CD4-positive, alpha-beta memory T cell (primary cell): ENCODE results near the gene AACS. TPM values are rescaled to one million over a fixed set of nuclear protein-coding genes. Genes with fewer than 3 reads are reported as not detected.
A peak's percentile ranks its signal among the peaks of the same experiment; 100 is the strongest.

Source experiments
- CTCF ChIA-PET: fragments of 350-600 bp; sonication (Branson Sonifier 250); formaldehyde crosslinking; loops from one replicate; lab custom pipeline; 2021; ENCODE audit warnings: inconsistent platforms; ENCODE audit not compliant: partially characterized antibody; lab: Charles Lee
- POLR2A ChIA-PET: fragments of 350-600 bp; sonication (Branson Sonifier 250); formaldehyde crosslinking; loops from one replicate; lab custom pipeline; 2021; ENCODE audit not compliant: partially characterized antibody; lab: Charles Lee
- DNase-seq, 5 donors: peaks; one replicate each; pipeline versions ENCODE4 v3.0.0 to v3.0.0-alpha.2; 2020 to 2022; ENCODE audit warnings: mixed read lengths in 1 of 5
- H3K27ac ChIP-seq: one replicate; pipeline ENCODE4 v1.7.0; 2013; ENCODE audit warnings: low read depth, low read length
- H3K27me3 ChIP-seq: 2 replicates; pipeline ENCODE4 v1.7.0; 2013; ENCODE audit warnings: mild to moderate bottlenecking, low read length, moderate library complexity; ENCODE audit not compliant: insufficient read depth
- H3K36me3 ChIP-seq: 2 replicates; pipeline ENCODE4 v1.7.0; 2013; ENCODE audit warnings: mild to moderate bottlenecking, low read length, moderate library complexity; ENCODE audit not compliant: insufficient read depth
- H3K4me1 ChIP-seq: 2 replicates; pipeline ENCODE4 v1.7.0; 2013; ENCODE audit warnings: mild to moderate bottlenecking, low read length, moderate library complexity; ENCODE audit not compliant: insufficient read depth
- H3K4me3 ChIP-seq, 2 donors: one replicate each; pipeline ENCODE4 v1.7.0; 2013; ENCODE audit warnings: low read length in 2 of 2, mild to moderate bottlenecking in 1 of 2
- H3K9me3 ChIP-seq, 2 donors: one replicate each; pipeline ENCODE4 v1.7.0; 2013; ENCODE audit warnings: low read length in 2 of 2, control low read depth in 1 of 2; ENCODE audit not compliant: control insufficient read depth in 1 of 2
- H3K27ac Mint-ChIP-seq, 7 donors: one replicate each; pipeline ENCODE4 v1.8.0; 2020 to 2021; ENCODE audit warnings: mixed read lengths in 7 of 7, mild to moderate bottlenecking in 6 of 7, inconsistent platforms in 3 of 7, moderate library complexity in 3 of 7
- H3K27me3 Mint-ChIP-seq, 2 donors: one replicate each; pipeline ENCODE4 v1.8.0; 2020 to 2021; ENCODE audit warnings: mixed read lengths in 2 of 2
- H3K36me3 Mint-ChIP-seq, 2 donors: one replicate each; pipeline ENCODE4 v1.8.0; 2020 to 2021; ENCODE audit warnings: mixed read lengths in 2 of 2, inconsistent platforms in 1 of 2, mild to moderate bottlenecking in 1 of 2
- H3K4me1 Mint-ChIP-seq, 4 donors: one replicate each; pipeline ENCODE4 v1.8.0; 2020 to 2021; ENCODE audit warnings: mixed read lengths in 4 of 4, mild to moderate bottlenecking in 1 of 4
- H3K4me3 Mint-ChIP-seq, 8 donors: one replicate each; pipeline ENCODE4 v1.8.0; 2020 to 2021; ENCODE audit warnings: mixed read lengths in 8 of 8, mild to moderate bottlenecking in 7 of 8, moderate library complexity in 6 of 8, inconsistent platforms in 3 of 8
- H3K9me3 Mint-ChIP-seq, 8 donors: one replicate each; pipeline ENCODE4 v1.8.0; 2020 to 2021; ENCODE audit warnings: mixed read lengths in 8 of 8, mild to moderate bottlenecking in 5 of 8, inconsistent platforms in 3 of 8, moderate library complexity in 1 of 8
- intact Hi-C: fragments of 100-400 bp; cut with micrococcal nuclease; formaldehyde crosslinking; loops from one replicate; pipeline ENCODE4 v1.15.1; 2023
- polyA plus RNA-seq, 2 donors: library from polyadenylated mRNA; unstranded; fragments of 300-500 nt; fragmentation: Illumina TruSeq; gene quantifications; one replicate each; pipeline ENCODE4 v1.2.3, GENCODE V29; 2021
- total RNA-seq, 2 experiments: library from RNA; stranded (reverse); gene quantifications; one replicate each; pipeline ENCODE4 v1.2.3, GENCODE V29; 2021

AACS gene
- total and polyA plus RNA-seq, 4 experiments from 2014 or later, result 9.7 to 12.5 (median 12.0) TPM

DNA sequence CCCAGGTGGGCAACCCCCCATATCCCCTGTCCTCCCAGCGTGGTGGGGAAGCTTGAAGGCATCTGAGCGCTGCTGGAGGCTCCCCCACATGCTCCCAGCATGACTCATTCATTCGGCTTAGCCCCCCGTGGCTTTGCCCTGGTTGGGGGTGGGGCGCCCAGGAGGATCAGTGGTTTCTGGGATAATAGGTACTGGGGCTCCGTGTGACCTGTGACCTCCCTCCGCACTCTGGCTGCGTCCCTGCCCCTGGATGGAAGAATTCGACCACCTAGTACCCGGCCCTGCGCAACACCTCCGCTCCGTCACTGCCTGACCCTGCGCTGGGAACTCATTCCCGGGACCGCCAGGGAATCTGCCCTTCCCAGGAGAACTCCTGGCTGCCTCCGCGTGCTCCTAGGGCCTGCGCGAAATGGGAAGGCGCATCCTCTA lies 120.1 kb downstream of the AACS start:
- Mint-ChIP-seq H3K4me1 (peaks cover 3 to 19% (median 9%) of the 10 kb centered on the region in 4 donors), H3K27me3 (peaks cover 49 to 56% of the 10 kb centered on the region in 2 donors), H3K4me3 (no peak overlapping the region), H3K36me3 (no peaks in the 10 kb centered on the region), H3K9me3 (no peaks in the 10 kb centered on the region), H3K27ac (no peak overlapping the region)
- POLR2A ChIA-PET, result no interaction called here
- Histone ChIP-seq H3K4me3 (no peak overlapping the region), H3K27ac (no peak overlapping the region), H3K4me1 (peaks cover 11% of the 10 kb centered on the region), H3K36me3 (no peaks in the 10 kb centered on the region), H3K9me3 (no peaks in the 10 kb centered on the region), H3K27me3 (peaks cover 42% of the 10 kb centered on the region)
- intact Hi-C loops, result no loop called here
- CTCF ChIA-PET, result interaction anchor here (0.8 to 1.3 kb wide), 2 partner anchors 21 to 1691 kb away, joined by 3 read pairs; no protein-coding TSS in a partner anchor
- DNase-seq, result no peak

DNA sequence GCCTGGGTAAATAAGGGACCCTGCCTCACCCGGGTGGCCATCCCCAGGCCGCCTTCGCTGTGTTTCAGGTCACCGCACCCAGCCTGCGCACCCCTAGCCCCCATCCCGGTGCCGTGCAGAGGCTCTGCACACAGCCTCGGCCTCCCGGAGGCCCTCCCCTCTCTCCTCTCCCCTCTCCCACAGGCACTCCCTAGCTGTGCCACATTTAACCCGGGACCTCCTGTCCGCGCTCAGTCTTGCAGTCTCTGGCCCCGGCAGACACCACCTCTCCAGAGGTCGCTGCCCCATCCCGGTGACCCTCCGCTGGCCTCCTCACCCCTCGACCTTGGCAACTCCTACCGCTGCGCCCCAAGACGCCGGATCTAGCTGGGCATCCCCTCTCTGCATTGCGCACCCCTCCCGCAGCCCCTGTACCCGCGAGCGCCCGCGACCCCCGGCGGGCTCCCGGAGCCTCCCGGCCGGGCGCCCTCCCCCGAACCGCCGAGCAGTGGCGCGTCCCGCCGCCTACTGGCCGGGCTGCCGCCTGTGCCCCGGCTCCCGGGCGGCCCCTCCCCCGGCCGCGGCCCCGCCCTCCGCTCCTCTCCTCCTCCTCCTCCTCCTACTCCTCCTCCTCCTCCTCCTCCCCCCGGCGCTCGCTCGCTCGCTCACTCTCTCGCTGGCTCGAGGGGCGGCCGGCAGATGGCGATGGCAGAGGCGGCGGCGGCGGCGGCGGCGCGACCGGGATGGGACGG lies 120.7 kb downstream of the AACS start, which contains the start of gene TMEM132B:
TMEM132B (plus strand) TSS at position 647 of the 731 bp plus-strand sequence.
- no peaks in the 10 kb centered on the region for H3K36me3 ChIP-seq
- no peak within 1 kb of the TSS for H3K27ac ChIP-seq
- Mint-ChIP-seq H3K4me3 (peak within 1 kb of the TSS in 5 of 8 donors; percentile 32 to 77 (median 52)), H3K4me1 (peaks cover 3 to 19% (median 9%) of the 10 kb centered on the region in 4 donors), H3K36me3 (no peaks in the 10 kb centered on the region), H3K27ac (no peak within 1 kb of the TSS), H3K27me3 (peaks cover 48 to 52% of the 10 kb centered on the region in 2 donors), H3K9me3 (no peaks in the 10 kb centered on the region)
- H3K4me1 ChIP-seq, result peaks cover 11% of the 10 kb centered on the region
- intact Hi-C loops, result no loop called here
- no peak within 1 kb of the TSS for H3K4me3 ChIP-seq
- H3K9me3 ChIP-seq, result no peaks in the 10 kb centered on the region
- DNase-seq, result no peak
- POLR2A ChIA-PET, result no interaction called here
- CTCF ChIA-PET, result interaction anchor here (1.3 kb wide), 1 partner anchor 20 kb away, joined by 3 read pairs; no protein-coding TSS in a partner anchor
- H3K27me3 ChIP-seq, result peaks cover 42% of the 10 kb centered on the region

DNA sequence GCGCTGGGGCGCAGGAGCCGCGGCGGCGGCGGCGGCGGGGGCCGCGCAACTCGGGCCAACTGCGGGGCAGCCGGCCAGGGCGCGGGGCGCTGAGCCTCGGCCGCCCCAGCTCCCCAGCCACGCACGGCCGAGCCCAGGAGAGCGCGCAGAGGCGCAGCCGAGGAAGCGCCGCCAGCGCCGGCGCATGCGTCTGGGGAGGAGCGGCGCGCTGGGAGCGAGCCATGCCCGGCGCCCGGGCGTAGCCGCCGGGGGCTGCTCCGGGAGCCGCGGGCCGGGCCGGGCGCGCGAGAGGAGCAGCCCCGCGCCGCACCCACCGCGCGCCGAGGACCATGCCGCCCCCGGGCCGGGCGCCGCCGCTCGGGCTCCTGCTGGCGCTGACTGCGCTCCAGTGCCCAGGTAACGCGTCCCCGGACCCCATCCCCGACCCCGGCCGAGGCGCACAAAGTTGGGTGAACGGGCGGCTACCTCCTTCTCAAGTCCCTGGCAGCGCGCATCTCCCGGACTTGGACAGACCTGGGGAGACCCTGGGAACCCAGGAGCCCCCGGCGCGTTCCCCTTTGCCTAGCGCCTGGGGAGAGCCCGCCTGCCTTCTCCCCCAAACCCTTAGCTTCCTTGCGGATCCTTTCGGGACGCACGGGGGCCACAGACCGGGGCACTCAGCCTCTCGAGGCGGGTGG lies 121.4 kb downstream of the AACS start:
- Mint-ChIP-seq H3K4me1 (peaks cover 3 to 19% (median 9%) of the 10 kb centered on the region in 4 donors), H3K27me3 (peaks cover 44 to 53% of the 10 kb centered on the region in 2 donors), H3K27ac (no peak overlapping the region), H3K4me3 (no peak overlapping the region), H3K36me3 (no peaks in the 10 kb centered on the region), H3K9me3 (no peaks in the 10 kb centered on the region)
- ChIA-PET POLR2A (no interaction called here), CTCF (no interaction called here)
- Histone ChIP-seq H3K36me3 (no peaks in the 10 kb centered on the region), H3K4me1 (peaks cover 11% of the 10 kb centered on the region), H3K27ac (no peak overlapping the region), H3K9me3 (no peaks in the 10 kb centered on the region), H3K27me3 (peaks cover 42% of the 10 kb centered on the region), H3K4me3 (no peak overlapping the region)
- intact Hi-C loops, result no loop called here
- DNase-seq, result no peak

DNA sequence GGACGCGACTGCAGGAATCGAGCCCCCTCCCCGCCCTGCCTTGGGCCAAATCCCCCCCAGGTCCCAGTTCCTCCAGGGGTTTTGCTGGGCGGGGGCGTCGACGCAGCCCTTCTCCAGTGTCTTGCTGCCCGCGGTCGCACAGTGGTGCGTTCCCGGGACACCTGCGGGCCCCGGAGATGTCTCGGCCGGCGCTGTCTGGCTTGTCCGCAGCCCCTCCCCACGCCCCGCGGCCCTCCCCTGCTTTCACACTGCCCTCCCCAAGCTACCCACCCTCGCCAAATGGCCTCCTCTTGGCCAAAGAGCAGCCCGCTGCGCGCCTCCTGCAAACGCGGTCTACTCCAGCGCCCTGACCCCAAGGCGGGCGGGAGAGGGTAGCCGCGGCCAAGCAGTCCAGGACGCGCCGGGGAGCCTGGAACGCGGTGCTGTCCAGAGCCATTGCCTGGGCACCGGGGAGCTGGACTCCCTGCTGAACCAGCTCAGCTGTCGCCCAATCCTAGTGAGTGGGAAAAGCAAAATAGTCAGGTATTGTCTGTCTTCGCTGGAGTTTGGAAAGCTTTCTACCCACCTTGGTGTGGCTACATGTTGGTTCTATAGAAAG lies 122.0 kb downstream of the AACS start:
- Histone ChIP-seq H3K27me3 (peaks cover 42% of the 10 kb centered on the region), H3K9me3 (no peaks in the 10 kb centered on the region), H3K4me3 (no peak overlapping the region), H3K36me3 (no peaks in the 10 kb centered on the region), H3K4me1 (peaks cover 11% of the 10 kb centered on the region), H3K27ac (no peak overlapping the region)
- Mint-ChIP-seq H3K4me1 (peaks cover 3 to 19% (median 9%) of the 10 kb centered on the region in 4 donors), H3K36me3 (no peaks in the 10 kb centered on the region), H3K4me3 (peak overlapping the region in 5 of 8 donors; percentile 25 to 58 (median 41)), H3K27ac (no peak overlapping the region), H3K9me3 (no peaks in the 10 kb centered on the region), H3K27me3 (peaks cover 45 to 56% of the 10 kb centered on the region in 2 donors)
- no peak for DNase-seq
- POLR2A ChIA-PET, result no interaction called here
- intact Hi-C loops, result no loop called here
- CTCF ChIA-PET, result no interaction called here

DNA sequence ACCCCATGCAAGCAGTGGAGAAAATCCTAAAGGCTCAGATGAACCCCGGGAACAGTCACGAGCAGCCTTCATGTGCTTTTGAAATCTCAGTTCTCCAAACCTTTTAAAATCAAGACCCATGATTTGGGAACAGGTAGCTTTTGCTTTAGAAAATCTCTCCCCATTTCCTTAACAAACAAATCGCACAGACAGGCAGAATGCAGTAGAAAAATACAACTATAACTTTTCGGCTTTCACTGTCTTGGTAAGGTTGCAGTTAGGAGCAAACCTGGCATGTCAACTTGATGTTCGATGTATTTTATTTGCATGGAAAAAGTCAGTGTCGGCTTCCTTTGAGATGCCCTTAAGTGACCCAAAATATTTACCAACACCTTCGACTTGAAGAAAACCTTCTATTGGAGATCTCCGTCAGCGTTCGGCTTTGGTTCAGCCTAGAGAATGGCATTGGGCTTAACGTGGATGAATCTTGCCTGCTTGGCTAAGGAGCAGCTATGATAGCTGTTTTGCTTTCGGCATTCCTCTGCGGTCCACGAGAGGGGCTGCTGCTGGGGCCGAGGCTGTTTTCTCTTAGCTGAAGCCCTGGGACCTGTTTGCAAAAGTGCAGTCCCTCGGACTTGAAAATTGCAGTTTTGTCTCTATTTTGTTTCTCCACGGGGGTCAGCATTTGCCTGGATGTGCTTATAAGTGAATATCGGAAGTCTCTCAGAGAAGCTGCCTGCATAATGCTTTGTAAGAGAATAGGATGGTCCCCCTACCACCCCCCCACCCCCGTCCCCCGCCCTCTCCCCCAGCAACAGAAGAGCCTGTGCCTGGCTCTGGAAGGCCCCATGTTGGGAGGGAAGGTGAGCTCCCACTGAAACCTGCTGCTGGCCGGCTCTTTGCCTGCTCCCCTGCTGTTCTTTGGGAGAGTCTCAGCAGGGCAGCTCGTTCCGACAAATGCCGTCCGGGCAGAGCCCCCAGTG lies 122.8 kb downstream of the AACS start:
- no peak overlapping the region for H3K4me3 ChIP-seq
- Mint-ChIP-seq H3K27me3 (peaks cover 50 to 56% of the 10 kb centered on the region in 2 donors), H3K9me3 (no peaks in the 10 kb centered on the region), H3K27ac (no peak overlapping the region), H3K36me3 (no peaks in the 10 kb centered on the region), H3K4me3 (peak overlapping the region in 6 of 8 donors; percentile 25 to 58 (median 42)), H3K4me1 (peaks cover 3 to 18% (median 9%) of the 10 kb centered on the region in 4 donors)
- ChIA-PET CTCF (no interaction called here), POLR2A (no interaction called here)
- no peak overlapping the region for H3K27ac ChIP-seq
- peaks cover 9% of the 10 kb centered on the region for H3K4me1 ChIP-seq
- DNase-seq, result no peak
- intact Hi-C loops, result no loop called here
- peaks cover 37% of the 10 kb centered on the region for H3K27me3 ChIP-seq
- no peaks in the 10 kb centered on the region for H3K9me3 ChIP-seq
- no peaks in the 10 kb centered on the region for H3K36me3 ChIP-seq

DNA sequence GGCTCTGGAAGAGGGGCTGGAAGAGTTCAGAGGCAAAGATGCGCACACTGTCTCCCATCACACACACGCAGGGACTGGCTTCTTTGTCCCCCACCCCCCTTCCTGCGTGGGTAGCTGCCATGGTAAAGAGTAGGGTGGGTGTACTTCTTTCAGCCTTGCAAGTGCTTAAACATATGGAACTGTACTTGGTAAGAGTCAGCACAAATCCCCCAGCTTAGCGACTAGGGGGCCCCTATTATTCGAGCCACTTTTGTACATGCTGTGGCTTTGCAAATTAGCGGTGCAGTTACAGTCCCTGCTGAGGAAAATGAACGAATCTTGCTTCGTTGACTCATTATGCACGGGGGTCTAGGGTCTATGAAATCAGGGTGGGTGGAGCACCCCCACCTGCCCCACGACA lies 123.8 kb downstream of the AACS start:
- CTCF ChIA-PET, result no interaction called here
- POLR2A ChIA-PET, result no interaction called here
- Histone ChIP-seq H3K4me3 (no peak overlapping the region), H3K27me3 (peaks cover 32% of the 10 kb centered on the region), H3K9me3 (no peaks in the 10 kb centered on the region), H3K36me3 (no peaks in the 10 kb centered on the region), H3K4me1 (peaks cover 4% of the 10 kb centered on the region), H3K27ac (no peak overlapping the region)
- Mint-ChIP-seq H3K36me3 (no peaks in the 10 kb centered on the region), H3K4me1 (peaks cover 3 to 14% (median 9%) of the 10 kb centered on the region in 4 donors), H3K4me3 (no peak overlapping the region), H3K9me3 (no peaks in the 10 kb centered on the region), H3K27me3 (peaks cover 52 to 55% of the 10 kb centered on the region in 2 donors), H3K27ac (no peak overlapping the region)
- no peak for DNase-seq
- intact Hi-C loops, result no loop called here
